ENCODE measurements around the gene PPP4R2. TPM values are rescaled to one million over a fixed set of nuclear protein-coding genes. Genes with fewer than 3 reads are reported as not detected.

Gene PPP4R2
- total and polyA plus RNA-seq, 2 donors (not counting 1 experiment from before 2014, with no cell fraction given) = 9.8 to 57.5 TPM

DNA sequence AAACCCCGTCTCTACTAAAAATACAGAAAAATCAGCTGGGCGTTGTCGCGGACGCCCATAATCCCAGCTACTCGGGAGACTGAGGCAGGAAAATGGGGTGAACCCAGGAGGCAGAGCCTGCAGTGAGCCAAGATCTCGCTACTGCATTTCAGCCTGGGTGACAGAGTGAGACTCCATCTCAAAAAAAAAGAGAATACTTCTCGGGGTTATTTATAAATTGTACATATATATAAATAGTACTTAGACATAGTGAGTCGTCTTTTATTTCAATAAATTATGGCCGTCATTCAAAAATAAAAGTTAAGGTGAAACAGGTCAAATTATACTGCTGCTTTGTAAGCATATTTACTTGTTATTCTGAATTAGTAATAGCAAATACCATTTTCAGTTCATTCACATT lies 52.7 kb downstream of the PPP4R2 start:
- Mint-ChIP-seq H3K4me3 (no peak overlapping the region), H3K9me3 (ENCODE audit: insufficient read depth) (no peaks in the 10 kb centered on the region), H3K27me3 (no peaks in the 10 kb centered on the region), H3K4me1 (peaks cover 13% of the 10 kb centered on the region), H3K27ac (no peak overlapping the region)
- no peak for ATAC-seq (ENCODE audit: low read depth)
- intact Hi-C loops (cut with micrococcal nuclease) = no loop called here
- H3K27ac ChIP-seq (ENCODE audit: low read length in 2 of 2) = no peak overlapping the region
- no peaks in the 10 kb centered on the region for H3K27me3 ChIP-seq (replicated peaks in 1 of 4; ENCODE audit: control extremely low read depth in 1 of 4, control insufficient read depth in 3 of 4, insufficient read depth in 4 of 4, low read length in 3 of 4)
- H2AFZ ChIP-seq (ENCODE audit: insufficient read depth, low read depth, low read length, poor library complexity, severe bottlenecking) = no peak overlapping the region
- peaks cover 57% of the 10 kb centered on the region for H4K20me1 ChIP-seq (ENCODE audit: control insufficient read depth, insufficient read depth, low read length, poor library complexity, severe bottlenecking)
- no peak for DNase-seq
- no peak overlapping the region for H3K9ac ChIP-seq (ENCODE audit: low read length)
- H3K9me3 ChIP-seq (ENCODE audit: control extremely low read depth in 1 of 3, control insufficient read depth in 2 of 3, insufficient read depth in 1 of 3, low read length in 2 of 3) = no peaks in the 10 kb centered on the region
- WGBS (ENCODE audit: insufficient coverage) = 97% methylated on average over 5 of the region's 10 CpGs
- CTCF ChIA-PET = no interaction called here
- H3K36me3 ChIP-seq (replicated peaks in 1 of 2; ENCODE audit: control extremely low read depth in 1 of 2, control insufficient read depth in 1 of 2, extremely low read depth in 1 of 2, insufficient read depth in 2 of 2, low read length in 1 of 2) = peaks cover 2 to 9% of the 10 kb centered on the region in 2 experiments
- TF ChIP-seq, protein P1, sequence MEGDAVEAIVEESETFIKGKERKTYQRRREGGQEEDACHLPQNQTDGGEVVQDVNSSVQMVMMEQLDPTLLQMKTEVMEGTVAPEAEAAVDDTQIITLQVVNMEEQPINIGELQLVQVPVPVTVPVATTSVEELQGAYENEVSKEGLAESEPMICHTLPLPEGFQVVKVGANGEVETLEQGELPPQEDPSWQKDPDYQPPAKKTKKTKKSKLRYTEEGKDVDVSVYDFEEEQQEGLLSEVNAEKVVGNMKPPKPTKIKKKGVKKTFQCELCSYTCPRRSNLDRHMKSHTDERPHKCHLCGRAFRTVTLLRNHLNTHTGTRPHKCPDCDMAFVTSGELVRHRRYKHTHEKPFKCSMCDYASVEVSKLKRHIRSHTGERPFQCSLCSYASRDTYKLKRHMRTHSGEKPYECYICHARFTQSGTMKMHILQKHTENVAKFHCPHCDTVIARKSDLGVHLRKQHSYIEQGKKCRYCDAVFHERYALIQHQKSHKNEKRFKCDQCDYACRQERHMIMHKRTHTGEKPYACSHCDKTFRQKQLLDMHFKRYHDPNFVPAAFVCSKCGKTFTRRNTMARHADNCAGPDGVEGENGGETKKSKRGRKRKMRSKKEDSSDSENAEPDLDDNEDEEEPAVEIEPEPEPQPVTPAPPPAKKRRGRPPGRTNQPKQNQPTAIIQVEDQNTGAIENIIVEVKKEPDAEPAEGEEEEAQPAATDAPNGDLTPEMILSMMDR (IDR thresholded peaks at IDR 0.05) = no peak
- TF ChIP-seq EZH2 (IDR thresholded peaks at IDR 0.05; ENCODE audit: borderline replicate concordance, insufficient read depth, low read depth, low read length, poor library complexity, severe bottlenecking) = no peak
- peaks cover 47% of the 10 kb centered on the region for H3K79me2 ChIP-seq (ENCODE audit: control insufficient read depth, insufficient read depth, low read length)
- H3K4me3 ChIP-seq (ENCODE audit: control extremely low read depth in 1 of 5, extremely low read depth in 1 of 5, insufficient read depth in 1 of 5, low read depth in 2 of 5, low read length in 4 of 5) = no peak overlapping the region
- H3K4me1 ChIP-seq (ENCODE audit: control insufficient read depth in 2 of 2, insufficient read depth in 2 of 2, low read length in 2 of 2) = no peaks in the 10 kb centered on the region
- POLR2A ChIA-PET = no interaction called here
- no peak overlapping the region for H3K4me2 ChIP-seq (replicated peaks; ENCODE audit: low read depth, low read length, poor library complexity, severe bottlenecking)

DNA sequence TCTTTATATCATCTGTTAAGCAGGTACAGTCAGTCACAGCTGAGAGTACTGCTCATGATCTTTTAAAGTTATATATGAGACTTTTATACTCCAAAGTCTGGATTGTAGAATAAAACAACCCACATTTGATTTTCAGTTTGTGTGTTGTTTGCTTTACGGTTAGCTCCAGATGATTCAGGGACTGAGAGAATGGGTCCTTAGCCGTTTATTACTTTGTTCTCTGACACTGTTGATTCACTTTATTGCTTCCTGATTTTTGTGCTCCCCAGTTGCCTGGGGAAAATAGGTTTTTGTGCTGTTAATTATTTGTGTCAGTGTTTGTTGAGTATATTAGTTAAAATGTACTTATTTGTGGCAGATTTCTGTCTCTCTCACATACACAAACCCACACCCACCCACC lies 56.2 kb downstream of the PPP4R2 start:
- H3K27ac Mint-ChIP-seq = no peak overlapping the region
- no peak overlapping the region for H3K4me3 Mint-ChIP-seq
- Histone ChIP-seq H3K9me3 (ENCODE audit: control extremely low read depth in 1 of 3, control insufficient read depth in 2 of 3, insufficient read depth in 1 of 3, low read length in 2 of 3) (no peaks in the 10 kb centered on the region), H3K4me1 (ENCODE audit: control insufficient read depth in 2 of 2, insufficient read depth in 2 of 2, low read length in 2 of 2) (no peaks in the 10 kb centered on the region), H3K36me3 (replicated peaks in 1 of 2; ENCODE audit: control extremely low read depth in 1 of 2, control insufficient read depth in 1 of 2, extremely low read depth in 1 of 2, insufficient read depth in 2 of 2, low read length in 1 of 2) (peaks cover 0 to 9% of the 10 kb centered on the region in 2 experiments), H3K79me2 (ENCODE audit: control insufficient read depth, insufficient read depth, low read length) (peaks cover 18% of the 10 kb centered on the region), H3K9ac (ENCODE audit: low read length) (no peak overlapping the region), H3K4me3 (ENCODE audit: control extremely low read depth in 1 of 5, extremely low read depth in 1 of 5, insufficient read depth in 1 of 5, low read depth in 2 of 5, low read length in 4 of 5) (no peak overlapping the region), H3K4me2 (replicated peaks; ENCODE audit: low read depth, low read length, poor library complexity, severe bottlenecking) (no peak overlapping the region), H3K27ac (ENCODE audit: low read length in 2 of 2) (no peak overlapping the region), H2AFZ (ENCODE audit: insufficient read depth, low read depth, low read length, poor library complexity, severe bottlenecking) (no peak overlapping the region), H4K20me1 (ENCODE audit: control insufficient read depth, insufficient read depth, low read length, poor library complexity, severe bottlenecking) (peaks cover 44% of the 10 kb centered on the region), H3K27me3 (replicated peaks in 1 of 4; ENCODE audit: control extremely low read depth in 1 of 4, control insufficient read depth in 3 of 4, insufficient read depth in 4 of 4, low read length in 3 of 4) (no peaks in the 10 kb centered on the region)
- ChIA-PET POLR2A (no interaction called here), CTCF (interaction anchor here (4.9 kb wide), 1 partner anchor 112 kb away, joined by 105 read pairs; no protein-coding TSS in a partner anchor)
- H3K9me3 Mint-ChIP-seq (ENCODE audit: insufficient read depth) = no peaks in the 10 kb centered on the region
- DNase-seq (no peak), ATAC-seq (ENCODE audit: low read depth) (no peak)
- WGBS (ENCODE audit: insufficient coverage) = 50% methylated on average over 1 of the region's 2 CpGs
- H3K27me3 Mint-ChIP-seq = no peaks in the 10 kb centered on the region
- intact Hi-C loops (cut with micrococcal nuclease) = loop anchor here (10.0 kb wide), 1 partner anchor 1338 kb away; no protein-coding TSS in a partner anchor
- TF ChIP-seq, protein P1 (IDR thresholded peaks at IDR 0.05) = no peak
- no peak for TF ChIP-seq EZH2 (IDR thresholded peaks at IDR 0.05; ENCODE audit: borderline replicate concordance, insufficient read depth, low read depth, low read length, poor library complexity, severe bottlenecking)
- peaks cover 4% of the 10 kb centered on the region for H3K4me1 Mint-ChIP-seq
